Peyer's patch (tissue), 4 donors: ENCODE results near the gene YLPM1. TPM values are rescaled to one million over a fixed set of nuclear protein-coding genes. Genes with fewer than 3 reads are reported as not detected.

Source experiments
- DNase-seq, 3 donors: peaks; one replicate each; pipeline ENCODE4 v3.0.0-alpha.2; 2017 to 2019
- H3K27ac ChIP-seq, 4 donors: fragments of 200-600 bp; sonication (generic); one replicate each; pipeline ENCODE4 v1.5.1; 2016 to 2019
- H3K27me3 ChIP-seq, 2 donors: fragments of 200-600 bp; sonication (generic); one replicate each; pipeline ENCODE4 v1.5.1; 2019
- H3K36me3 ChIP-seq, 3 donors: fragments of 200-600 bp; sonication (generic); one replicate each; pipeline ENCODE4 v1.5.1; 2016 to 2019
- H3K4me1 ChIP-seq, 4 donors: fragments of 200-600 bp; sonication (generic); one replicate each; pipeline ENCODE4 v1.5.1; 2016 to 2019
- H3K4me3 ChIP-seq, 4 donors: fragments of 200-600 bp; sonication (generic); 1 replicate in 3 of 4; 2 replicates in 1 of 4; pipeline ENCODE4 v1.5.1; 2016 to 2019; ENCODE audit warnings: mild to moderate bottlenecking in 1 of 4
- H3K9me3 ChIP-seq, 4 donors: fragments of 200-600 bp; sonication (generic); one replicate each; pipeline ENCODE4 v1.5.1; 2016 to 2019; ENCODE audit warnings: mild to moderate bottlenecking in 1 of 4
- POLR2A ChIP-seq, 2 donors: fragments of 450-650 bp; IDR thresholded peaks; one replicate each; pipeline ENCODE4 v1.5.1; 2017; ENCODE audit warnings: antibody characterized with exemption in 2 of 2, mild to moderate bottlenecking in 2 of 2, moderate library complexity in 2 of 2
- total RNA-seq, 4 donors: library from RNA; depleted of rRNA; stranded (reverse); fragments of >200 nt; gene quantifications; one replicate each; pipeline ENCODE4 v1.1.0, GENCODE V29; 2016
- TF ChIP-seq, protein P1 (sequence below), 6 experiments: fragments of 450-650 bp in 4 of 6; fragments of 200-600 bp in 2 of 6; sonication (generic) in 1 of 6; IDR thresholded peaks; one replicate each; pipeline ENCODE4 v1.5.1; 2017 to 2019; ENCODE audit warnings: antibody characterized with exemption in 6 of 6, mild to moderate bottlenecking in 3 of 6, moderate library complexity in 1 of 6

The YLPM1 gene
- total RNA-seq, 4 donors from 2014 or later: 44.0 to 95.7 (median 62.9) TPM

- Histone ChIP-seq H3K4me3 (no peak overlapping the region), H3K27ac (no peak overlapping the region), H3K36me3 (no peaks in the 10 kb centered on the region), H3K9me3 (no peaks in the 10 kb centered on the region), H3K4me1 (peaks cover 0 to 11% (median 8%) of the 10 kb centered on the region in 4 donors), H3K27me3 (no peaks in the 10 kb centered on the region)
- no peak for DNase-seq
- TF ChIP-seq POLR2A (IDR thresholded peaks at IDR 0.05): no peak
- TF ChIP-seq, protein P1, sequence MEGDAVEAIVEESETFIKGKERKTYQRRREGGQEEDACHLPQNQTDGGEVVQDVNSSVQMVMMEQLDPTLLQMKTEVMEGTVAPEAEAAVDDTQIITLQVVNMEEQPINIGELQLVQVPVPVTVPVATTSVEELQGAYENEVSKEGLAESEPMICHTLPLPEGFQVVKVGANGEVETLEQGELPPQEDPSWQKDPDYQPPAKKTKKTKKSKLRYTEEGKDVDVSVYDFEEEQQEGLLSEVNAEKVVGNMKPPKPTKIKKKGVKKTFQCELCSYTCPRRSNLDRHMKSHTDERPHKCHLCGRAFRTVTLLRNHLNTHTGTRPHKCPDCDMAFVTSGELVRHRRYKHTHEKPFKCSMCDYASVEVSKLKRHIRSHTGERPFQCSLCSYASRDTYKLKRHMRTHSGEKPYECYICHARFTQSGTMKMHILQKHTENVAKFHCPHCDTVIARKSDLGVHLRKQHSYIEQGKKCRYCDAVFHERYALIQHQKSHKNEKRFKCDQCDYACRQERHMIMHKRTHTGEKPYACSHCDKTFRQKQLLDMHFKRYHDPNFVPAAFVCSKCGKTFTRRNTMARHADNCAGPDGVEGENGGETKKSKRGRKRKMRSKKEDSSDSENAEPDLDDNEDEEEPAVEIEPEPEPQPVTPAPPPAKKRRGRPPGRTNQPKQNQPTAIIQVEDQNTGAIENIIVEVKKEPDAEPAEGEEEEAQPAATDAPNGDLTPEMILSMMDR (IDR thresholded peaks at IDR 0.05): no peak
Measured at GRCh38 chr14:74871819-74872218, 108.7 kb downstream of the YLPM1 start.

DNA sequence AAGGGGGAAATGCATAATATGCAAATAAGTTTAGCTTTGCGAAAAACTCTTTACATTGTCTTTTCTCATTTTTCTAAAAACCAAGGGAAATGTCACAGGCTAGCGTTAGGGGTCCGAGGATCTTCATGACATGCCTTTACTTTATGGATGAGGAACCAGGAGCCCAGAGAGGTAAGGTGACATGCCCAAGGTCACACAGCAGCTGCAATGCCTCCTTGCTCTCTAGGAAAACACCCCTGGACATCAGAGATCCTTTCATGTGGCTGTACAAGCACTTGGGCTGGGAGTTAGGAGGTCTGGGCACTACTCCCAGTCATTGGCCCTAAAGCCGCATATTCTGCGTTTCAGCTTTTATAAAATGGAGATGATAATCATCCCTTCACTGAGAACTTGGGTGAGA, 112.1 kb downstream of the YLPM1 start:
- no peak for TF ChIP-seq POLR2A (IDR thresholded peaks at IDR 0.05)
- TF ChIP-seq, protein P1 (IDR thresholded peaks at IDR 0.05): no peak
- Histone ChIP-seq H3K36me3 (no peaks in the 10 kb centered on the region), H3K4me1 (peaks cover 0 to 20% (median 5%) of the 10 kb centered on the region in 4 donors), H3K9me3 (no peaks in the 10 kb centered on the region), H3K4me3 (no peak overlapping the region), H3K27me3 (no peaks in the 10 kb centered on the region), H3K27ac (no peak overlapping the region)
- no peak for DNase-seq

DNA sequence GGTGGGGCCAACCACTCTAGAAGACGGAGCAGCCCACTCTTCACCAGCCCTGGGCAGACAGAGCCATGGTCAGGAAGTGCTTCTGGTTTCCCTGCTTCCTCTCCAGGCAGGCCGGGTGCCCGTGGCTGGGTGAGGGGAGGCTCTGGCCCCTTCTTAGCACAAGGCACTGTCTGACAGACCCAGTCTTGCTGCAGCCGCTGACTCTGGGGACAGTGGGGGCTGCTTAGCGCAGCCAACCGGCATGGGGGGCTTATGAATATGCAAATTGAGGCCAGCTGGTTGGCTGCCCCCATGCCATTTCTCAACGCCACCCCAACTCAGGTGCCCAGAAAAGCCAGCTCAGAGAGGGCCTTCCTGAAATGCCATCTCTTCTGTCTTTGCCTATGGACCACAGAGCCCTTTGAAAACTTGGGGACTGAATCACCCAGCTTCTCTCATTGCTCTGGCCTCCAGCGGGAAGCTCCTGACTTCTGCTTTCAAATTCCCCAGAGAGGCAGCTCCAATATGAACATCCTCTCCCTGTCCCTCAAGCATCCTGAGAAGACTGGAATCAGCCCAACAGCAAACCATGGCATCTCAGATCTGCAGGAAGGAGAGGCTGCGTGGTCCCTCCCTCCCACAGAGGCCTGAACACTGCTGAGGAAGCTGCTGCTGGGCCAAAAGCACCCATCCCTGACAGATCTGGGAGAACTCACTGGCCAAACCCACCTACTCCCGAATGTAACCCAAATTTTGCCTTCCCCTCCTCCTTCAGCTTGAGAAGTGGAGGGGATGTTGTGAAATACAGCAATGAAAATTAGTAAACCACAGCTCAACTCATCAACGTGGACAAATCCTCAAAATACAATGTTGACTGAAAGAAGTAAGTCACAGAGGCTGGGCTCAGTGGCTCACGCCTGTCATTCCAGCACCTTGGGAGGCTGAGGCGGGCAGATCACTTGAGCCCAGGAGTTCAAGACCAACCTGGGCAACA, 113.1 kb downstream of the YLPM1 start, which contains the start of gene PROX2:
PROX2 (minus strand) TSS at position 205 of the 973 bp plus-strand sequence. CDS start 12,311 bp downstream, outside the sequence.
- H3K36me3 ChIP-seq: no peaks in the 10 kb centered on the region
- no peak for TF ChIP-seq POLR2A (IDR thresholded peaks at IDR 0.05)
- TF ChIP-seq, protein P1 (IDR thresholded peaks at IDR 0.05): no peak
- H3K4me3 ChIP-seq: no peak within 1 kb of the TSS
- peaks cover 3 to 31% (median 9%) of the 10 kb centered on the region in 4 donors for H3K4me1 ChIP-seq
- H3K27ac ChIP-seq: no peak within 1 kb of the TSS
- no peaks in the 10 kb centered on the region for H3K27me3 ChIP-seq
- no peaks in the 10 kb centered on the region for H3K9me3 ChIP-seq
- DNase-seq: peak in 2 of 3 donors; percentile 32 to 59

GRCh38 chr14:74879427-74880182, 116.5 kb downstream of the YLPM1 start:
- peak overlapping the region in 2 of 4 donors; percentile 43 to 60 for H3K27ac ChIP-seq
- H3K4me1 ChIP-seq: peaks cover 3 to 48% (median 18%) of the 10 kb centered on the region in 4 donors
- H3K27me3 ChIP-seq: no peaks in the 10 kb centered on the region
- DNase-seq: no peak
- H3K9me3 ChIP-seq: no peaks in the 10 kb centered on the region
- no peak for TF ChIP-seq POLR2A (IDR thresholded peaks at IDR 0.05)
- TF ChIP-seq, protein P1 (IDR thresholded peaks at IDR 0.05): no peak
- H3K36me3 ChIP-seq: no peaks in the 10 kb centered on the region
- H3K4me3 ChIP-seq: no peak overlapping the region

GRCh38 chr14:74881431-74882102, 118.5 kb downstream of the YLPM1 start, which contains the start of gene DLST:
Gene DLST (plus strand): TSS chr14:74881916. CDS start chr14:74881954, 38 bp downstream.
- H3K4me1 ChIP-seq: peaks cover 3 to 59% (median 13%) of the 10 kb centered on the region in 4 donors
- H3K4me3 ChIP-seq: peak within 1 kb of the TSS; percentile 81 to 99 (median 96)
- no peaks in the 10 kb centered on the region for H3K9me3 ChIP-seq
- DNase-seq: peak; percentile 83 to 93 (median 92)
- H3K36me3 ChIP-seq: peaks cover 0 to 13% (median 0%) of the 10 kb centered on the region in 3 donors
- peak; percentile 79 to 85 for TF ChIP-seq POLR2A (IDR thresholded peaks at IDR 0.05)
- TF ChIP-seq, protein P1 (IDR thresholded peaks at IDR 0.05): no peak
- no peaks in the 10 kb centered on the region for H3K27me3 ChIP-seq
- peak within 1 kb of the TSS; percentile 95 to 99 (median 98) for H3K27ac ChIP-seq
